HG03575 (cell line): ENCODE results near the gene APOF.
"Not testable (repeated sequence)": the region's sequence is repeated elsewhere in the genome, so short reads cannot be mapped to it uniquely, and the experiment has no call there.

Source experiments
- ATAC-seq: cut with Tn5 transposase; IDR thresholded peaks from one replicate; pipeline ENCODE4 v1.9.1; 2021; ENCODE audit not compliant: unreplicated experiment, insufficient number of reproducible peaks, low FRiP score; ENCODE audit errors: extremely low read depth

Gene APOF, protein sequence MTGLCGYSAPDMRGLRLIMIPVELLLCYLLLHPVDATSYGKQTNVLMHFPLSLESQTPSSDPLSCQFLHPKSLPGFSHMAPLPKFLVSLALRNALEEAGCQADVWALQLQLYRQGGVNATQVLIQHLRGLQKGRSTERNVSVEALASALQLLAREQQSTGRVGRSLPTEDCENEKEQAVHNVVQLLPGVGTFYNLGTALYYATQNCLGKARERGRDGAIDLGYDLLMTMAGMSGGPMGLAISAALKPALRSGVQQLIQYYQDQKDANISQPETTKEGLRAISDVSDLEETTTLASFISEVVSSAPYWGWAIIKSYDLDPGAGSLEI

DNA sequence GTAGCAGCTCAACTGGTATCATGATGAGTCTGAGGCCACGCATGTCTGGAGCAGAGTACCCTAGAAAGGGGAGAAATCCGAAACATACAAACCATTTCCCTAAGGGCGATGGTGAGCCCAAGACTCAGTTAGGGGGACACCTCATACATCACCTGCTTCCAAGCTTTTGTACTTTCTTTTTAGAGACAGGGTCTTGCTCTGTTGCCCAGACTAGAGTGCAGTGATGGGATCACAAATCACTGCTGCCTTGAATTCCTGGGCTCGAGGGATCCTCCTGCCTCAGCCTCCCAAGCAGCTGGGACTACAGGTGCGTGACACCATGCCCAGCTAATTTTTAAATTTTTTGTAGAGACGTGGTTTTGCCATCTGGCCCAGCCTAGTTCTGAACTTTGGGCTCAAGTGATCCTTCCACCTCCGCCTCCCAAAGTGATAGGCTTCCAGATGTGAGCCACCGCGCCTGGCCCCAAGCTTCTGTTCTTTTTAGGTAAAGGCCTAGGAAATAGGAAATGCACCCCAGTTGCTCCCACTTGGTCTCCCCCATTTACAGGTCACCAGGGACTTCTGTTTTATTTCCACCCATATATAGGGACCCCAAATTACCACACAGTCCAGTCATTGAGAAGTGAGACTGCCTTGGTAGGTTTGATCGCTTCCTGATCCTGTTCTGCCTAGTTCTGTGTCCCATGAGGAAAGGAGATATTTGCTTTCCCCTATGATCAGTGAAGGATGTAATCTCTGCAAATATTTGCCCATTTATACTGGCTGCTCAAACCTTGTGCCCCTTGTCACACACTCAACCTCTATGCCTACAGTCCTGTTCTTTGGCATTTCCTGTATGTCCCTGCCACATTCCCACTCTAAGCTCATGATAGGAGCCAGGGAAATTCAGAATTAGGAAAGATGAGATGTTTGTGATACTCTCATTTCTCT lies at the start of gene APOF:
TSS of gene APOF (minus strand) at position 728 of the 930 bp plus-strand sequence. CDS start at position 616, 112 bp downstream.
- no peak for ATAC-seq

DNA sequence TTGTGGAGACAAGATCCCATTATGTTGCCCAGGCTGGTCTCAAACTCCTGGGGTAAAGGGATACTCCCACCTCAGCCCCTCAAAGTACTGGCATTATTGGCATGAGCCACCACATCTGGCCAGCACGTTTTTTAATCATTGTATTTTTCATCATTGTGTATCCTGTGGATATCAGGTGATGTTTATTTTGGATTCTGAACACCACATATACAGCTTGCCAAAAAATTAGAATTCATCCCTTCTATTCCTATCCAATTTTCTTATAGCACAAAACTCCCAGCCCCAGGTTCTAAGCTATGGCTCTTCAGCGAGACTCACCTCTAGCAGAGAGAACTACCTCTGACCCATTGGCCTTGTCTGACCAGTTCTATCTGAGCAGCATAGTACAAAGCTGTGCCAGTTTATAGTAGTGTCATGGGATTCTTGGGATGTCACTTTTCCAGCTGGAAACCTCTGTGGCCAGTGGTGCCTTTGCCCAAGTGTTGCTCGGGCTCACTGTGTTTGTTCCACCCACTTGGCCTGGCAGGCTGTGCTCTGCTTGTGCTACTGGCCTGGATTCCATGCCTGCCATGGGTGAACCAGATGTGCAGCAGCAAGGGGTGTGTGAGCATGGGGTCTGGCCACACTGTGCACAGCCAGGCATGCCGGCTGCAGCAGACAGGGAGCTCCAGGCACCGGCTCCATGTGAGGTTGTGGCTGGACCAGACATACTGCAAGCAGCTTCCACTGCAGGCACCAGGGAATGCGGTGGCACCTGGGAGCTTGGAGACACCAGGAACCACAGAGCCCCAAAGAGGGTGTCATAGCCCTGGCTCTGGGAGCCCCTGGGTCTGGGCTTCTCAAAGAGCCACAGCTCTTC lies 49.4 kb upstream of the APOF start:
- no peak for ATAC-seq

DNA sequence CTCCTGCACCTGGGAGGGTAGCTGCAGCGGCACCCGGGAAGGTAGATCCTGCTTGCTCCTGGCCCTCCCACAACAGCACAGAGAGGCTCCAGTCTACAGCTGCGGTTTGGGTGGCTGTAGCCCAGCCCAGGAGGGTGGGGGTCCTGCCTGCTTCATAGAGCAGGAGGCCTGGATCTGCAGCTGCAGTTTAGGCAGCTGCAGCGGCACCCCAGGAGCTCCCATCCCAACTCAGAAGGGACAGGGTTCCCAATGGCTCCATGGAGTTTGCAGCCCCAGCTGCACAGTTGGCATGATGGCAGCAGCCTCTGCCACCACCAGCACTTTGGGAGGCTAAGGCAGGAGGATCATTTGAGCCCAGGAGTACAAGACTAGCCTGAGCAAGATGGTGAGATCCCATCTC lies 48.1 kb upstream of the APOF start:
- no peak for ATAC-seq

- no peak for ATAC-seq
Observed at GRCh38 chr12:56408799-56409417, 46.3 kb upstream of the APOF start.

DNA sequence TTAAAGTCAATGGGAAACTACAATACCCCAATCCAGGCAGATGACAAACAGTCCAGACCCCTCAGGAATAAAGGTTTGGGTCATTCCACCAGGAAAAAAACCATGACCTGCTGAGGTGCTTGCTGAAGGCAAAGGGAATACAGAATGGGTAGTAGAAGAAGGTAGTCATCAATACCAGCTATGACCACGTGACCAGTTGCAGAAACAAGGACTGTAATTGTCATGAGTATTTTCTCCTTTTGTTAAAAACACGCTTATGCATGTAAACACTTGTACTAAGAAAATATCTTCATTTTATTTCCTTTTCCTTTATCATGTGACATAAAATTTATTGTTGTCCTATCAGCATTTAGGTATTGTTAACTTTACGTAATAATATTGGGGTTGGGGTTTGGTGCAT lies 41.6 kb upstream of the APOF start:
- ATAC-seq: not testable (repeated sequence)

DNA sequence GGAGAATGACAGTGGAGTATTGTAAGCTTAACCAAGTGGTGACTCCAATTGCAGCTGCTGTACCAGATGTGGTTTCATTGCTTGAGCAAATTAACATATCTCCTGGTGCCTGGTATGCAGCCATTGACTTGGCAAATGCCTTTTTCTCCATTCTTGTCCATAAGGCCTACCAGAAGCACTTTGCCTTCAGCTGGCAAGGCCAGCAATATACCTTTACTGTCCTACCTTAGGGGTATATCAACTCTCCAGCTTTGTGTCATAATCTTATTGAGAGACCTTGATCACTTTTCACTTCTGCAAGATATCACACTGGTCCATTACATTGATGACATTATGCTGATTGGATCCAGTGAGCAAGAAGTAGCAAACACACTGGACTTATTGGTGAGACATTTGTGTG lies 39.0 kb upstream of the APOF start:
- ATAC-seq: not testable (repeated sequence)

- ATAC-seq: not testable (repeated sequence)
Observed at GRCh38 chr12:56401125-56401524, 38.5 kb upstream of the APOF start.

GRCh38 chr12:56399466-56399865 lies 36.8 kb upstream of the APOF start:
- ATAC-seq: not testable (repeated sequence)

DNA sequence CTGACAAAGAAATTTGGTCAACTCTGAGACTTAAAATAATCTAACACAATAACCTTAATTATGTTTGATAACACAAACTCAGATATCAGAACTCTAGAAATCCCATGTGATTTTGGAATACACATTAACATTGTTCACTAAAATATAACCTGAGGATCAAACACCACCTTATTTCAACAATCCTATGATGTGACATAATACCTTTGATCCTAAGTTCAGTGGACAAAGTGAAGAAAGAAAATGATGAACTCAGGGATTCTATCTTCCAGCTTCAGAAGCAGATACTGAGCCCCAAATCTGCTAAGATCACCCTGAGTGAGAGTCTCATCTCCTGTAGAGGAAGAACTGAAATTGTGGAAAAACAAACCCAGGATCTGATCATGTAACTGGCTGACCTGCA lies 35.7 kb upstream of the APOF start:
- no peak for ATAC-seq

DNA sequence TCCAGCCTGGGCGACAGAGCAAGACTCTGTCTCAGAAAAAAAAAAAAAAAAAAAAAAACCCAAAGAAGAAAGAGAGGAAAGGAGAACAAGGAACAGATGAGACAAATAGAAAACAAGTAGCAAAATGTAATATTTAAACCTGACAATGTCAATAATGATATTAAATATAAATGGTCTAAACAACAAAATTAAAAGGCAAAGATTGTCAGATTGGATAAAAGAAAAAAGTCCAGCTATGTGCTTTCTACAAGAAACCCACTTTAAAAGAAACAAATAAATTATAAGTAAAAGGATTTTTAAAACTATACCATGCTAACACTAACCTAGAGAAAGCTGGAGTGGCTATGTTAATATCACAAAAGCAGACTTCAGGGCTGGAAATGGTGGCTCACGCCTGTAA lies 29.7 kb upstream of the APOF start:
- ATAC-seq: no peak

GRCh38 chr12:56391721-56392120 lies 29.1 kb upstream of the APOF start:
- ATAC-seq: no peak

GRCh38 chr12:56389412-56389811 lies 26.8 kb upstream of the APOF start:
- ATAC-seq: no peak

- ATAC-seq: no peak
Observed at GRCh38 chr12:56387152-56387736, 24.6 kb upstream of the APOF start.

DNA sequence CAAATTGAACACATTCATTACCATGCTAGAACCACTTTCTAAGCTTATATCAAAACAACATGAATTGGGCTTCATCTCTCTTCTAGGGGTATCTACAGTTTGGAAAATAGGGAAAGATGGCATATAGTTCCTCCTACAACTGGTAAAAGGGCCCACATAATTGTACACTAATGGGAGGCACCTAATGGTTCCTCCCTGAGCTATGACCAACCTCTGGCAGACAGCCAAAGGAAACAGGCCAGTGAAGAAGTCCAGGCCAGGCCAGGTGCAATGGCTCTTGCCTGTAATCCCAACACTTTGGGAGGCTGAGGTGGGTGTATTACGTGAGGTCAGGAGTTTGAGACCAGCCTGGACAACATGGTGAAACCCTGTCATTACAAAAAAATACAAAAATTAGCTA lies 23.2 kb upstream of the APOF start:
- no peak for ATAC-seq

- ATAC-seq: no peak
Observed at GRCh38 chr12:56382611-56383010, 20.0 kb upstream of the APOF start.

DNA sequence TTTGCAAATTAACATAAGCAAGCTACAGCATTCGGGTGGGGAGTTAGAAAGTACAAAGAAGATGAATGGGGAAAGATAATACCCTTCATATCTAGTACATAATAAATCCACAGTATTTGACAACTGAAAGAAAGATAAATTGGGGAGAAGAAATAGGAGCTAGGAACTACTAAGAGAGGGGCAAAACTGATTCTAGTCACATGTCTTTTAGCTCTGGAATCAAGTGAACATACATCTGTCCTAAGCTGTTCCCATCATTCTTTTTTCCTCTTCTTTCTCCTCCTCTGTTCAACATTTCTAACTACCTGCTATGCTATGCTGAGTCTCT lies 15.3 kb upstream of the APOF start:
- no peak for ATAC-seq

- ATAC-seq: no peak
Observed at GRCh38 chr12:56377310-56377988, 14.8 kb upstream of the APOF start.
